ENCODE results near the gene GAS2L2. TPM values are rescaled to one million over a fixed set of nuclear protein-coding genes. Genes with fewer than 3 reads are reported as not detected.

GAS2L2 gene
- total RNA-seq, 1 donor from 2014 or later = 0.10 TPM

GRCh38 chr17:35733366-35733765, 19.7 kb downstream of the GAS2L2 start:
- DNase-seq (ENCODE audit: low spot score) = no peak
- Mint-ChIP-seq H3K27me3 (ENCODE audit: unreplicated experiment) (peaks cover 12% of the 10 kb centered on the region), H3K27ac (ENCODE audit: unreplicated experiment) (no peak overlapping the region), H3K36me3 (ENCODE audit: low read depth, unreplicated experiment) (peaks cover 4% of the 10 kb centered on the region), H3K4me3 (ENCODE audit: unreplicated experiment) (no peak overlapping the region), H3K9me3 (ENCODE audit: unreplicated experiment) (no peaks in the 10 kb centered on the region), H3K4me1 (ENCODE audit: unreplicated experiment) (peaks cover 9% of the 10 kb centered on the region)
- TF ChIP-seq, protein P1, sequence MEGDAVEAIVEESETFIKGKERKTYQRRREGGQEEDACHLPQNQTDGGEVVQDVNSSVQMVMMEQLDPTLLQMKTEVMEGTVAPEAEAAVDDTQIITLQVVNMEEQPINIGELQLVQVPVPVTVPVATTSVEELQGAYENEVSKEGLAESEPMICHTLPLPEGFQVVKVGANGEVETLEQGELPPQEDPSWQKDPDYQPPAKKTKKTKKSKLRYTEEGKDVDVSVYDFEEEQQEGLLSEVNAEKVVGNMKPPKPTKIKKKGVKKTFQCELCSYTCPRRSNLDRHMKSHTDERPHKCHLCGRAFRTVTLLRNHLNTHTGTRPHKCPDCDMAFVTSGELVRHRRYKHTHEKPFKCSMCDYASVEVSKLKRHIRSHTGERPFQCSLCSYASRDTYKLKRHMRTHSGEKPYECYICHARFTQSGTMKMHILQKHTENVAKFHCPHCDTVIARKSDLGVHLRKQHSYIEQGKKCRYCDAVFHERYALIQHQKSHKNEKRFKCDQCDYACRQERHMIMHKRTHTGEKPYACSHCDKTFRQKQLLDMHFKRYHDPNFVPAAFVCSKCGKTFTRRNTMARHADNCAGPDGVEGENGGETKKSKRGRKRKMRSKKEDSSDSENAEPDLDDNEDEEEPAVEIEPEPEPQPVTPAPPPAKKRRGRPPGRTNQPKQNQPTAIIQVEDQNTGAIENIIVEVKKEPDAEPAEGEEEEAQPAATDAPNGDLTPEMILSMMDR (IDR thresholded peaks at IDR 0.05; ENCODE audit: unreplicated experiment) = no peak

GRCh38 chr17:35732806-35733136, 20.3 kb downstream of the GAS2L2 start:
- no peaks in the 10 kb centered on the region for H3K9me3 Mint-ChIP-seq (ENCODE audit: unreplicated experiment)
- DNase-seq (ENCODE audit: low spot score) = no peak
- H3K36me3 Mint-ChIP-seq (ENCODE audit: low read depth, unreplicated experiment) = peaks cover 6% of the 10 kb centered on the region
- H3K27me3 Mint-ChIP-seq (ENCODE audit: unreplicated experiment) = peaks cover 12% of the 10 kb centered on the region
- H3K4me1 Mint-ChIP-seq (ENCODE audit: unreplicated experiment) = peaks cover 9% of the 10 kb centered on the region
- TF ChIP-seq, protein P1 (IDR thresholded peaks at IDR 0.05; ENCODE audit: unreplicated experiment) = no peak
- peak overlapping the region; percentile 31 for H3K4me3 Mint-ChIP-seq (ENCODE audit: unreplicated experiment)
- H3K27ac Mint-ChIP-seq (ENCODE audit: unreplicated experiment) = no peak overlapping the region

- H3K36me3 Mint-ChIP-seq (ENCODE audit: low read depth, unreplicated experiment) = peaks cover 9% of the 10 kb centered on the region
- DNase-seq (ENCODE audit: low spot score) = no peak
- H3K4me3 Mint-ChIP-seq (ENCODE audit: unreplicated experiment) = peak overlapping the region; percentile 87
- peaks cover 9% of the 10 kb centered on the region for H3K4me1 Mint-ChIP-seq (ENCODE audit: unreplicated experiment)
- H3K9me3 Mint-ChIP-seq (ENCODE audit: unreplicated experiment) = no peaks in the 10 kb centered on the region
- TF ChIP-seq, protein P1 (IDR thresholded peaks at IDR 0.05; ENCODE audit: unreplicated experiment) = no peak
- H3K27ac Mint-ChIP-seq (ENCODE audit: unreplicated experiment) = no peak overlapping the region
- H3K27me3 Mint-ChIP-seq (ENCODE audit: unreplicated experiment) = peaks cover 12% of the 10 kb centered on the region
Observed at GRCh38 chr17:35731917-35732805, 20.9 kb downstream of the GAS2L2 start.

- Mint-ChIP-seq H3K27me3 (ENCODE audit: unreplicated experiment) (peaks cover 11% of the 10 kb centered on the region), H3K36me3 (ENCODE audit: low read depth, unreplicated experiment) (peaks cover 9% of the 10 kb centered on the region), H3K4me1 (ENCODE audit: unreplicated experiment) (peaks cover 9% of the 10 kb centered on the region), H3K4me3 (ENCODE audit: unreplicated experiment) (peak within 1 kb of the TSS; percentile 87), H3K27ac (ENCODE audit: unreplicated experiment) (no peak within 1 kb of the TSS), H3K9me3 (ENCODE audit: unreplicated experiment) (no peaks in the 10 kb centered on the region)
- peak; percentile 59 for DNase-seq (ENCODE audit: low spot score)
- TF ChIP-seq, protein P1 (IDR thresholded peaks at IDR 0.05; ENCODE audit: unreplicated experiment) = no peak
Observed at GRCh38 chr17:35731239-35731916, 21.7 kb downstream of the GAS2L2 start, which contains the start of gene RASL10B. Gene RASL10B, plus strand, starts transcription at chr17:35731639. Its CDS starts 3,546 bp downstream, at chr17:35735185.
